HepG2 (cell line): ENCODE data around the gene TLCD5. TPM values are rescaled to one million over a fixed set of nuclear protein-coding genes. Genes with fewer than 3 reads are reported as not detected.
A peak's percentile ranks its signal among the peaks of the same experiment; 100 is the strongest.

Experiments used
- CREB1 ChIP-seq, 2 experiments: fragments of 450-650 bp in 1 of 2; IDR thresholded peaks; 2 replicates each; pipeline ENCODE4 v1.6.1; 2016 to 2017; ENCODE audit warnings: control low read depth in 1 of 2, mild to moderate bottlenecking in 1 of 2, missing compliant biosample characterization in 1 of 2, missing genetic modification characterization in 1 of 2
- ETV5 ChIP-seq: IDR thresholded peaks from 2 replicates; pipeline ENCODE4 v1.6.1; 2018; ENCODE audit warnings: missing biosample characterization, missing genetic modification reagents, inconsistent platforms, borderline replicate concordance
- FOXA3 ChIP-seq: IDR thresholded peaks from 2 replicates; pipeline ENCODE4 v1.6.1; 2016; ENCODE audit warnings: missing genetic modification reagents, missing compliant biosample characterization
- KLF9 ChIP-seq: IDR thresholded peaks from 2 replicates; pipeline ENCODE4 v1.6.1; 2016; ENCODE audit warnings: low read depth
- RCOR2 ChIP-seq: IDR thresholded peaks from 2 replicates; pipeline ENCODE4 v1.6.1; 2016; ENCODE audit warnings: missing biosample characterization, missing genetic modification reagents
- RFX5 ChIP-seq: IDR thresholded peaks from 2 replicates; pipeline ENCODE4 v1.6.1; 2011; ENCODE audit warnings: low read depth, low read length, improper control_type of control experiment
- TARDBP ChIP-seq: sonication (generic); formaldehyde crosslinking; IDR thresholded peaks from 2 replicates; pipeline ENCODE4 v1.8.0; 2022; ENCODE audit warnings: mild to moderate bottlenecking, missing genetic modification reagents
- ZBTB20 ChIP-seq: sonication (generic); formaldehyde crosslinking; IDR thresholded peaks from 2 replicates; pipeline ENCODE4 v1.8.1; 2023; ENCODE audit warnings: missing genetic modification reagents, low read depth, mild to moderate bottlenecking, borderline replicate concordance
- ZBTB21 ChIP-seq: sonication (generic); formaldehyde crosslinking; IDR thresholded peaks from 2 replicates; pipeline ENCODE4 v1.4.0; 2020; ENCODE audit warnings: missing genetic modification reagents
- ZMAT3 ChIP-seq: sonication (generic); formaldehyde crosslinking; conservative IDR thresholded peaks from 2 replicates; pipeline ENCODE4 v1.7.0; 2021; ENCODE audit warnings: missing genetic modification reagents
- ZNF496 ChIP-seq: sonication (generic); formaldehyde crosslinking; IDR thresholded peaks from 2 replicates; pipeline ENCODE4 v1.8.1; 2023; ENCODE audit warnings: mild to moderate bottlenecking, moderate library complexity, missing genetic modification reagents; ENCODE audit not compliant: insufficient replicate concordance
- ZNF501 ChIP-seq: sonication (generic); formaldehyde crosslinking; IDR thresholded peaks from 2 replicates; pipeline ENCODE4 v1.5.1; 2020; ENCODE audit warnings: mild to moderate bottlenecking, moderate library complexity, missing genetic modification reagents
- ZNF670 ChIP-seq: sonication (generic); formaldehyde crosslinking; IDR thresholded peaks from 2 replicates; pipeline ENCODE4 v1.8.0; 2022; ENCODE audit warnings: mild to moderate bottlenecking, missing genetic modification reagents, borderline replicate concordance
- polyA plus RNA-seq, 8 experiments: library from polyadenylated mRNA; depleted of rRNA in 3 of 8; stranded (reverse) in 7 of 8; unstranded in 1 of 8; fragments of >200 nt; fragmentation: Illumina TruSeq in 4 of 8; extraction: Trizol in 4 of 8; gene quantifications; 2 replicates each; pipeline versions ENCODE4 v1.2.1 to v1.2.3, GENCODE V29; 2011 to 2016; ENCODE audit warnings: low read depth in 4 of 8, missing spikeins in 1 of 8, mixed read lengths in 1 of 8; ENCODE audit not compliant: insufficient read depth in 1 of 8
- total RNA-seq, 5 experiments: library from RNA; depleted of rRNA; stranded (reverse); fragments of >200 nt; fragmentation: Illumina TruSeq; extraction: Trizol; gene quantifications; 2 replicates each; pipeline ENCODE4 v1.2.3, GENCODE V29; 2016; ENCODE audit warnings: low read depth in 1 of 5
- TF ChIP-seq, protein P1 (sequence below): sonication (generic); formaldehyde crosslinking; IDR thresholded peaks from 2 replicates; pipeline ENCODE4 v1.4.0; 2020; ENCODE audit warnings: missing genetic modification reagents
- TF ChIP-seq, protein P2 (sequence below): sonication (generic); formaldehyde crosslinking; conservative IDR thresholded peaks from 2 replicates; pipeline ENCODE4 v1.8.0; 2022; ENCODE audit warnings: low read depth, missing genetic modification reagents
- TF ChIP-seq, protein P3 (sequence below): IDR thresholded peaks from 2 replicates; pipeline ENCODE4 v1.4.0; 2020; ENCODE audit warnings: mild to moderate bottlenecking, missing genetic modification reagents
- TF ChIP-seq, protein P4 (sequence below): IDR thresholded peaks from 2 replicates; pipeline ENCODE4 v1.6.1; 2016; ENCODE audit warnings: mild to moderate bottlenecking
- TF ChIP-seq, protein P5 (sequence below): IDR thresholded peaks from 2 replicates; pipeline ENCODE4 v1.6.1; 2016; ENCODE audit warnings: low read depth

TLCD5 gene
- total and polyA plus RNA-seq, 2 of the 13 experiments (the other 11 are each of a cell fraction or from before 2014, with no cell fraction given), result 6.1 to 7.6 TPM

DNA sequence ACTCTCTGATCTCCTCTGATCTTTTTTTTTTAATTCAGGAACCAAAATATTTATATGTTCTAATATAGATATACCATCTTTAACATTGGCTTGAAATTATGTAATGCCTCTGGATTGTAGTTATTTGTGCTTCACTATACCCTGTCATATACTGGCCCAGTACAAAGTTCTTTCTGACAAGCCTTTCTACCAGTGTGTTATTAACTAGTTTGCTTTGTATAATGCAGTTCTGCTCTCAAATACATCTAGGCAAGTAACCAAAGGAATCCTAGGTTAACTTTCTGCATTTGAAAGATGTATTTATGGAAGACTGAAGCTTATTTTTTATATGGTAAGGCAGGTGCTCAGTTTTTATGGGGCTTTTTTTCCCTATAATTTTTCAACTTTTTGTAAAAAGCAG, 47.2 kb downstream of the TLCD5 start (continued):
- TF ChIP-seq, protein P1, sequence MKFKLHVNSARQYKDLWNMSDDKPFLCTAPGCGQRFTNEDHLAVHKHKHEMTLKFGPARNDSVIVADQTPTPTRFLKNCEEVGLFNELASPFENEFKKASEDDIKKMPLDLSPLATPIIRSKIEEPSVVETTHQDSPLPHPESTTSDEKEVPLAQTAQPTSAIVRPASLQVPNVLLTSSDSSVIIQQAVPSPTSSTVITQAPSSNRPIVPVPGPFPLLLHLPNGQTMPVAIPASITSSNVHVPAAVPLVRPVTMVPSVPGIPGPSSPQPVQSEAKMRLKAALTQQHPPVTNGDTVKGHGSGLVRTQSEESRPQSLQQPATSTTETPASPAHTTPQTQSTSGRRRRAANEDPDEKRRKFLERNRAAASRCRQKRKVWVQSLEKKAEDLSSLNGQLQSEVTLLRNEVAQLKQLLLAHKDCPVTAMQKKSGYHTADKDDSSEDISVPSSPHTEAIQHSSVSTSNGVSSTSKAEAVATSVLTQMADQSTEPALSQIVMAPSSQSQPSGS, result 0 out of 2 replicates have a peak, but pooled peaks have one; percentile 22
- TF ChIP-seq ZMAT3 (CRISPR knock-in tag) (no peak), ZBTB21 (CRISPR knock-in tag) (no peak), FOXA3 (peak; percentile 43), KLF9 (CRISPR knock-in tag) (no peak), ETV5 (no peak), ZNF670 (no peak), ZBTB20 (CRISPR knock-in tag) (peak; percentile 79; the same call in 1 of the 2 replicates), ZNF501 (CRISPR knock-in tag) (no peak), RCOR2 (CRISPR knock-in tag) (0 out of 2 replicates have a peak, but pooled peaks have one; percentile 20), RFX5 (no peak), CREB1 (IDR thresholded peaks at IDR 0.05) (no peak), CREB1 (CRISPR knock-in tag; IDR thresholded peaks at IDR 0.05) (no peak), ZNF496 (CRISPR knock-in tag) (no peak), TARDBP (0 out of 2 replicates have a peak, but pooled peaks have one; percentile 22)
- TF ChIP-seq, protein P2, sequence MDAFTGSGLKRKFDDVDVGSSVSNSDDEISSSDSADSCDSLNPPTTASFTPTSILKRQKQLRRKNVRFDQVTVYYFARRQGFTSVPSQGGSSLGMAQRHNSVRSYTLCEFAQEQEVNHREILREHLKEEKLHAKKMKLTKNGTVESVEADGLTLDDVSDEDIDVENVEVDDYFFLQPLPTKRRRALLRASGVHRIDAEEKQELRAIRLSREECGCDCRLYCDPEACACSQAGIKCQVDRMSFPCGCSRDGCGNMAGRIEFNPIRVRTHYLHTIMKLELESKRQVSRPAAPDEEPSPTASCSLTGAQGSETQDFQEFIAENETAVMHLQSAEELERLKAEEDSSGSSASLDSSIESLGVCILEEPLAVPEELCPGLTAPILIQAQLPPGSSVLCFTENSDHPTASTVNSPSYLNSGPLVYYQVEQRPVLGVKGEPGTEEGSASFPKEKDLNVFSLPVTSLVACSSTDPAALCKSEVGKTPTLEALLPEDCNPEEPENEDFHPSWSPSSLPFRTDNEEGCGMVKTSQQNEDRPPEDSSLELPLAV (CRISPR knock-in tag), result no peak
- TF ChIP-seq, protein P3, sequence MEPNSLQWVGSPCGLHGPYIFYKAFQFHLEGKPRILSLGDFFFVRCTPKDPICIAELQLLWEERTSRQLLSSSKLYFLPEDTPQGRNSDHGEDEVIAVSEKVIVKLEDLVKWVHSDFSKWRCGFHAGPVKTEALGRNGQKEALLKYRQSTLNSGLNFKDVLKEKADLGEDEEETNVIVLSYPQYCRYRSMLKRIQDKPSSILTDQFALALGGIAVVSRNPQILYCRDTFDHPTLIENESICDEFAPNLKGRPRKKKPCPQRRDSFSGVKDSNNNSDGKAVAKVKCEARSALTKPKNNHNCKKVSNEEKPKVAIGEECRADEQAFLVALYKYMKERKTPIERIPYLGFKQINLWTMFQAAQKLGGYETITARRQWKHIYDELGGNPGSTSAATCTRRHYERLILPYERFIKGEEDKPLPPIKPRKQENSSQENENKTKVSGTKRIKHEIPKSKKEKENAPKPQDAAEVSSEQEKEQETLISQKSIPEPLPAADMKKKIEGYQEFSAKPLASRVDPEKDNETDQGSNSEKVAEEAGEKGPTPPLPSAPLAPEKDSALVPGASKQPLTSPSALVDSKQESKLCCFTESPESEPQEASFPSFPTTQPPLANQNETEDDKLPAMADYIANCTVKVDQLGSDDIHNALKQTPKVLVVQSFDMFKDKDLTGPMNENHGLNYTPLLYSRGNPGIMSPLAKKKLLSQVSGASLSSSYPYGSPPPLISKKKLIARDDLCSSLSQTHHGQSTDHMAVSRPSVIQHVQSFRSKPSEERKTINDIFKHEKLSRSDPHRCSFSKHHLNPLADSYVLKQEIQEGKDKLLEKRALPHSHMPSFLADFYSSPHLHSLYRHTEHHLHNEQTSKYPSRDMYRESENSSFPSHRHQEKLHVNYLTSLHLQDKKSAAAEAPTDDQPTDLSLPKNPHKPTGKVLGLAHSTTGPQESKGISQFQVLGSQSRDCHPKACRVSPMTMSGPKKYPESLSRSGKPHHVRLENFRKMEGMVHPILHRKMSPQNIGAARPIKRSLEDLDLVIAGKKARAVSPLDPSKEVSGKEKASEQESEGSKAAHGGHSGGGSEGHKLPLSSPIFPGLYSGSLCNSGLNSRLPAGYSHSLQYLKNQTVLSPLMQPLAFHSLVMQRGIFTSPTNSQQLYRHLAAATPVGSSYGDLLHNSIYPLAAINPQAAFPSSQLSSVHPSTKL (CRISPR knock-in tag), result peak; percentile 42
- TF ChIP-seq, protein P4, sequence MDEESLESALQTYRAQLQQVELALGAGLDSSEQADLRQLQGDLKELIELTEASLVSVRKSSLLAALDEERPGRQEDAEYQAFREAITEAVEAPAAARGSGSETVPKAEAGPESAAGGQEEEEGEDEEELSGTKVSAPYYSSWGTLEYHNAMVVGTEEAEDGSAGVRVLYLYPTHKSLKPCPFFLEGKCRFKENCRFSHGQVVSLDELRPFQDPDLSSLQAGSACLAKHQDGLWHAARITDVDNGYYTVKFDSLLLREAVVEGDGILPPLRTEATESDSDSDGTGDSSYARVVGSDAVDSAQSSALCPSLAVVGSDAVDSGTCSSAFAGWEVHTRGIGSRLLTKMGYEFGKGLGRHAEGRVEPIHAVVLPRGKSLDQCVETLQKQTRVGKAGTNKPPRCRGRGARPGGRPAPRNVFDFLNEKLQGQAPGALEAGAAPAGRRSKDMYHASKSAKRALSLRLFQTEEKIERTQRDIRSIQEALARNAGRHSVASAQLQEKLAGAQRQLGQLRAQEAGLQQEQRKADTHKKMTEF (CRISPR knock-in tag), result 0 out of 2 replicates have a peak, but pooled peaks have one; percentile 17
- TF ChIP-seq, protein P5, sequence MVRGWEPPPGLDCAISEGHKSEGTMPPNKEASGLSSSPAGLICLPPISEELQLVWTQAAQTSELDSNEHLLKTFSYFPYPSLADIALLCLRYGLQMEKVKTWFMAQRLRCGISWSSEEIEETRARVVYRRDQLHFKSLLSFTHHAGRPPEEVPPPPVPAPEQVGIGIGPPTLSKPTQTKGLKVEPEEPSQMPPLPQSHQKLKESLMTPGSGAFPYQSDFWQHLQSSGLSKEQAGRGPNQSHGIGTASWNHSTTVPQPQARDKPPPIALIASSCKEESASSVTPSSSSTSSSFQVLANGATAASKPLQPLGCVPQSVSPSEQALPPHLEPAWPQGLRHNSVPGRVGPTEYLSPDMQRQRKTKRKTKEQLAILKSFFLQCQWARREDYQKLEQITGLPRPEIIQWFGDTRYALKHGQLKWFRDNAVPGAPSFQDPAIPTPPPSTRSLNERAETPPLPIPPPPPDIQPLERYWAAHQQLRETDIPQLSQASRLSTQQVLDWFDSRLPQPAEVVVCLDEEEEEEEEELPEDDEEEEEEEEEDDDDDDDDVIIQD (CRISPR knock-in tag), result peak; percentile 29; the same call in 1 of the 2 replicates
